Measurements from ENCODE around the gene CLDND2. TPM values are rescaled to one million over a fixed set of nuclear protein-coding genes. Genes with fewer than 3 reads are reported as not detected.
"Not testable (repeated sequence)": the region's sequence is repeated elsewhere in the genome, so short reads cannot be mapped to it uniquely, and the experiment has no call there.

Gene CLDND2
- total RNA-seq, 1 donor from 2014 or later, result 0.84 TPM

- no peak overlapping the region for H3K4me3 ChIP-seq (ENCODE audit: insufficient read depth, low read depth, low read length)
- no peaks in the 10 kb centered on the region for H3K79me2 ChIP-seq (ENCODE audit: insufficient read depth, low read length)
- H3K9me3 Mint-ChIP-seq (ENCODE audit: unreplicated experiment), result peaks cover 3% of the 10 kb centered on the region
- no peak overlapping the region for H2AFZ ChIP-seq (ENCODE audit: low read depth, low read length)
- peaks cover 2% of the 10 kb centered on the region for H3K27me3 Mint-ChIP-seq (ENCODE audit: low read depth, unreplicated experiment)
- no peak for FAIRE-seq
- H3K27ac ChIP-seq (ENCODE audit: low read depth, low read length), result no peak overlapping the region
- no peaks in the 10 kb centered on the region for H3K9me3 ChIP-seq (ENCODE audit: insufficient read depth, low read depth, low read length)
- no peaks in the 10 kb centered on the region for H3K27me3 ChIP-seq (ENCODE audit: insufficient read depth, low read length)
- no peaks in the 10 kb centered on the region for H3K4me1 ChIP-seq (ENCODE audit: insufficient read depth, low read length)
- no peak overlapping the region for H3K4me3 Mint-ChIP-seq (ENCODE audit: unreplicated experiment)
- no peak for TF ChIP-seq EZH2 (IDR thresholded peaks at IDR 0.05; ENCODE audit: insufficient read depth, low read length)
- TF ChIP-seq, protein P1, sequence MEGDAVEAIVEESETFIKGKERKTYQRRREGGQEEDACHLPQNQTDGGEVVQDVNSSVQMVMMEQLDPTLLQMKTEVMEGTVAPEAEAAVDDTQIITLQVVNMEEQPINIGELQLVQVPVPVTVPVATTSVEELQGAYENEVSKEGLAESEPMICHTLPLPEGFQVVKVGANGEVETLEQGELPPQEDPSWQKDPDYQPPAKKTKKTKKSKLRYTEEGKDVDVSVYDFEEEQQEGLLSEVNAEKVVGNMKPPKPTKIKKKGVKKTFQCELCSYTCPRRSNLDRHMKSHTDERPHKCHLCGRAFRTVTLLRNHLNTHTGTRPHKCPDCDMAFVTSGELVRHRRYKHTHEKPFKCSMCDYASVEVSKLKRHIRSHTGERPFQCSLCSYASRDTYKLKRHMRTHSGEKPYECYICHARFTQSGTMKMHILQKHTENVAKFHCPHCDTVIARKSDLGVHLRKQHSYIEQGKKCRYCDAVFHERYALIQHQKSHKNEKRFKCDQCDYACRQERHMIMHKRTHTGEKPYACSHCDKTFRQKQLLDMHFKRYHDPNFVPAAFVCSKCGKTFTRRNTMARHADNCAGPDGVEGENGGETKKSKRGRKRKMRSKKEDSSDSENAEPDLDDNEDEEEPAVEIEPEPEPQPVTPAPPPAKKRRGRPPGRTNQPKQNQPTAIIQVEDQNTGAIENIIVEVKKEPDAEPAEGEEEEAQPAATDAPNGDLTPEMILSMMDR (IDR thresholded peaks at IDR 0.05; ENCODE audit: insufficient read depth, low read depth, low read length), result no peak
- H4K20me1 ChIP-seq (ENCODE audit: insufficient read depth, low read length), result no peaks in the 10 kb centered on the region
- no peaks in the 10 kb centered on the region for H3K36me3 Mint-ChIP-seq (ENCODE audit: low read depth, unreplicated experiment)
- H3K4me1 Mint-ChIP-seq (ENCODE audit: low read depth, unreplicated experiment), result no peaks in the 10 kb centered on the region
- DNase-seq (ENCODE audit: low read depth), result no peak
- no peaks in the 10 kb centered on the region for H3K36me3 ChIP-seq (ENCODE audit: insufficient read depth, low read length)
- no peak overlapping the region for H3K4me2 ChIP-seq (ENCODE audit: low read length)
- no peak overlapping the region for H3K9ac ChIP-seq (ENCODE audit: low read length)
- no peak overlapping the region for H3K27ac Mint-ChIP-seq (ENCODE audit: unreplicated experiment)
Observed at GRCh38 chr19:51410950-51411748, 42.3 kb upstream of the CLDND2 start.

- H3K4me1 ChIP-seq (ENCODE audit: insufficient read depth, low read length), result no peaks in the 10 kb centered on the region
- peaks cover 4% of the 10 kb centered on the region for H3K9me3 ChIP-seq (ENCODE audit: insufficient read depth, low read depth, low read length)
- Mint-ChIP-seq H3K36me3 (ENCODE audit: low read depth, unreplicated experiment) (no peaks in the 10 kb centered on the region), H3K4me1 (ENCODE audit: low read depth, unreplicated experiment) (no peaks in the 10 kb centered on the region), H3K27me3 (ENCODE audit: low read depth, unreplicated experiment) (peaks cover 2% of the 10 kb centered on the region), H3K4me3 (ENCODE audit: unreplicated experiment) (no peak overlapping the region), H3K9me3 (ENCODE audit: unreplicated experiment) (peaks cover 19% of the 10 kb centered on the region), H3K27ac (ENCODE audit: unreplicated experiment) (no peak overlapping the region)
- no peak overlapping the region for H3K9ac ChIP-seq (ENCODE audit: low read length)
- no peak overlapping the region for H3K4me2 ChIP-seq (ENCODE audit: low read length)
- FAIRE-seq (no peak), DNase-seq (ENCODE audit: low read depth) (no peak)
- TF ChIP-seq, protein P1 (IDR thresholded peaks at IDR 0.05; ENCODE audit: insufficient read depth, low read depth, low read length), result no peak
- TF ChIP-seq EZH2 (IDR thresholded peaks at IDR 0.05; ENCODE audit: insufficient read depth, low read length), result no peak
- no peak overlapping the region for H3K4me3 ChIP-seq (ENCODE audit: insufficient read depth, low read depth, low read length)
- H3K27me3 ChIP-seq (ENCODE audit: insufficient read depth, low read length), result no peaks in the 10 kb centered on the region
- no peaks in the 10 kb centered on the region for H3K79me2 ChIP-seq (ENCODE audit: insufficient read depth, low read length)
- no peaks in the 10 kb centered on the region for H3K36me3 ChIP-seq (ENCODE audit: insufficient read depth, low read length)
- H3K27ac ChIP-seq (ENCODE audit: low read depth, low read length), result no peak overlapping the region
- no peaks in the 10 kb centered on the region for H4K20me1 ChIP-seq (ENCODE audit: insufficient read depth, low read length)
- no peak overlapping the region for H2AFZ ChIP-seq (ENCODE audit: low read depth, low read length)
Observed at GRCh38 chr19:51407511-51408131, 38.8 kb upstream of the CLDND2 start.

DNA sequence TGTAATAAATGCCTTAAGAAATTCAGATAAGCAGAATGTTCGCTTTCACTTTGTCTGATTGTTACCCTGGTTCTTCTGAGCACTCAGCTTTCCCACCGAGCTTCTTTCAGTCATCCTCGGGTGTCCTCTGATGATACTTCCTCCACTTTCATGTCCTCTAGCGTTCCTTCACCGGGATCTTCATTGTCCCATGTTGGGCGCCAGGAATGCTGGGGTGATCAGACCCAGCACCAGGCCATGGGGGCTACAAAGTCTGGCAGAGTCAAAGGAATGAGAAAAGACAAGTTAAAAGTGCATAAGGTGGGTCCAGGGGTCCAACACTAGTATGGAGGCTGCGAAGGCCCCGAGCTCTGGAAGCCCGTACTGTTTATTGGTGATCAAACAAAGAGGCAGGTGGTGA, 33.3 kb upstream of the CLDND2 start:
- H4K20me1 ChIP-seq (ENCODE audit: insufficient read depth, low read length), result no peaks in the 10 kb centered on the region
- H3K27me3 ChIP-seq (ENCODE audit: insufficient read depth, low read length), result no peaks in the 10 kb centered on the region
- no peak for FAIRE-seq
- Mint-ChIP-seq H3K27me3 (ENCODE audit: low read depth, unreplicated experiment) (no peaks in the 10 kb centered on the region), H3K4me1 (ENCODE audit: low read depth, unreplicated experiment) (peaks cover 8% of the 10 kb centered on the region), H3K36me3 (ENCODE audit: low read depth, unreplicated experiment) (no peaks in the 10 kb centered on the region), H3K4me3 (ENCODE audit: unreplicated experiment) (no peak overlapping the region), H3K27ac (ENCODE audit: unreplicated experiment) (no peak overlapping the region), H3K9me3 (ENCODE audit: unreplicated experiment) (peaks cover 34% of the 10 kb centered on the region)
- H3K4me2 ChIP-seq (ENCODE audit: low read length), result no peak overlapping the region
- no peaks in the 10 kb centered on the region for H3K4me1 ChIP-seq (ENCODE audit: insufficient read depth, low read length)
- no peak overlapping the region for H3K4me3 ChIP-seq (ENCODE audit: insufficient read depth, low read depth, low read length)
- no peak overlapping the region for H3K27ac ChIP-seq (ENCODE audit: low read depth, low read length)
- no peaks in the 10 kb centered on the region for H3K36me3 ChIP-seq (ENCODE audit: insufficient read depth, low read length)
- H3K79me2 ChIP-seq (ENCODE audit: insufficient read depth, low read length), result no peaks in the 10 kb centered on the region
- TF ChIP-seq, protein P1 (IDR thresholded peaks at IDR 0.05; ENCODE audit: insufficient read depth, low read depth, low read length), result no peak
- no peak for TF ChIP-seq EZH2 (IDR thresholded peaks at IDR 0.05; ENCODE audit: insufficient read depth, low read length)
- no peak overlapping the region for H3K9ac ChIP-seq (ENCODE audit: low read length)
- peaks cover 11% of the 10 kb centered on the region for H3K9me3 ChIP-seq (ENCODE audit: insufficient read depth, low read depth, low read length)
- no peak overlapping the region for H2AFZ ChIP-seq (ENCODE audit: low read depth, low read length)
- no peak for DNase-seq (ENCODE audit: low read depth)

- not testable (repeated sequence) for H4K20me1 ChIP-seq (ENCODE audit: insufficient read depth, low read length); H2AFZ ChIP-seq (ENCODE audit: low read depth, low read length); H3K27me3 Mint-ChIP-seq (ENCODE audit: low read depth, unreplicated experiment); H3K27me3 ChIP-seq (ENCODE audit: insufficient read depth, low read length); H3K4me1 ChIP-seq (ENCODE audit: insufficient read depth, low read length); H3K79me2 ChIP-seq (ENCODE audit: insufficient read depth, low read length); H3K4me2 ChIP-seq (ENCODE audit: low read length); H3K27ac ChIP-seq (ENCODE audit: low read depth, low read length); FAIRE-seq; H3K27ac Mint-ChIP-seq (ENCODE audit: unreplicated experiment); H3K4me3 Mint-ChIP-seq (ENCODE audit: unreplicated experiment); H3K4me1 Mint-ChIP-seq (ENCODE audit: low read depth, unreplicated experiment); H3K36me3 ChIP-seq (ENCODE audit: insufficient read depth, low read length); H3K9ac ChIP-seq (ENCODE audit: low read length); H3K36me3 Mint-ChIP-seq (ENCODE audit: low read depth, unreplicated experiment); DNase-seq (ENCODE audit: low read depth); H3K4me3 ChIP-seq (ENCODE audit: insufficient read depth, low read depth, low read length)
- H3K9me3 ChIP-seq (ENCODE audit: insufficient read depth, low read depth, low read length), result peaks cover 11% of the 10 kb centered on the region
- peaks cover 28% of the 10 kb centered on the region for H3K9me3 Mint-ChIP-seq (ENCODE audit: unreplicated experiment)
Observed at GRCh38 chr19:51399936-51400335, 31.1 kb upstream of the CLDND2 start.

All from astrocyte (in vitro differentiated cells and primary cell).